Activated T-cell treated with anti-CD3 and anti-CD28 coated beads for 48 hours (primary cell): Measurements from ENCODE around the gene MARCHF7.
"Not testable (repeated sequence)": the region's sequence is repeated elsewhere in the genome, so short reads cannot be mapped to it uniquely, and the experiment has no call there.

Source experiments
- DNase-seq: peaks from one replicate; pipeline ENCODE4 v3.0.0-alpha.2; 2020; ENCODE audit warnings: low read depth

The MARCHF7 gene, protein sequence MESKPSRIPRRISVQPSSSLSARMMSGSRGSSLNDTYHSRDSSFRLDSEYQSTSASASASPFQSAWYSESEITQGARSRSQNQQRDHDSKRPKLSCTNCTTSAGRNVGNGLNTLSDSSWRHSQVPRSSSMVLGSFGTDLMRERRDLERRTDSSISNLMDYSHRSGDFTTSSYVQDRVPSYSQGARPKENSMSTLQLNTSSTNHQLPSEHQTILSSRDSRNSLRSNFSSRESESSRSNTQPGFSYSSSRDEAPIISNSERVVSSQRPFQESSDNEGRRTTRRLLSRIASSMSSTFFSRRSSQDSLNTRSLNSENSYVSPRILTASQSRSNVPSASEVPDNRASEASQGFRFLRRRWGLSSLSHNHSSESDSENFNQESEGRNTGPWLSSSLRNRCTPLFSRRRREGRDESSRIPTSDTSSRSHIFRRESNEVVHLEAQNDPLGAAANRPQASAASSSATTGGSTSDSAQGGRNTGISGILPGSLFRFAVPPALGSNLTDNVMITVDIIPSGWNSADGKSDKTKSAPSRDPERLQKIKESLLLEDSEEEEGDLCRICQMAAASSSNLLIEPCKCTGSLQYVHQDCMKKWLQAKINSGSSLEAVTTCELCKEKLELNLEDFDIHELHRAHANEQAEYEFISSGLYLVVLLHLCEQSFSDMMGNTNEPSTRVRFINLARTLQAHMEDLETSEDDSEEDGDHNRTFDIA

GRCh38 chr2:159712143-159712928 is at the start of gene MARCHF7:
Gene MARCHF7, plus strand, starts transcription at chr2:159712506. Its CDS starts 16,517 bp downstream, at chr2:159729023.
- DNase-seq, result peak; percentile 98

DNA sequence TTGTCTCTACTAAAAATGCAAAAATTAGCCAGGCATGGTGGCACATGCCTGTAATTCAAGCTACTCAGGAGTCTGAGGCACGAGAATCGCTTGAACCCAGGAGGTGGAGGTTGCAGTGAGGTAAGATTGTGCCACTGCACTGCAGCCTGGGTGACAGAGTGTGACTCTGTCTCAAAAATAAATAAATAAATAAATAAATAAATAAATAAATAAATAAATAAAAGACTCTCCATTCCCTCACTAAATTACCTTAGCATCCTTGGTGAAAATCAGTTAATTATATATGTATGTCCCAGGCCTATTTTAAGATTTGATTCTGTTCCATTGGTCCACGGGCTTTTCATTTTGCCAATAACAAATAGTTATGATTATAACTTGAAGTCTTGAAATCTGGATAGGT is 44.9 kb upstream of the MARCHF7 start:
- not testable (repeated sequence) for DNase-seq

- DNase-seq, result no peak
Measured at GRCh38 chr2:159671047-159671446, 41.3 kb upstream of the MARCHF7 start.

DNA sequence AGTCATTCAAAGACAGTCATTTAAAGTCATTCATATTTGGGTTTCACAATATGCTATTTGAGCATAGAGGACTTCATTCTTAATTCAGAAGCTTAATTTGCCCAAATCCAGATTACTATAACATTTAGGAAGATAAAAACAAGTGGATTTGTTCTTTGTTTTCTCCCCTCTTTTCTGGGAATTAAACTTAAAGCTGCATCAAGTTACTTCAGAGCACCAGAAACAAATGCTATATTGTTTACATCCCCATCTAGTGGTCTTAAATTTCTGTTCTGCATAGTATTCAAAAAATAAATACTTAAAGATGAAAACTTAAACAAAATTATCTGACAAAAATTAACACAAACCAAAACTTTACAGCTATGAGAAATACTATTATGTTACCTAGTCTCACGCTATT is 34.7 kb upstream of the MARCHF7 start:
- no peak for DNase-seq

DNA sequence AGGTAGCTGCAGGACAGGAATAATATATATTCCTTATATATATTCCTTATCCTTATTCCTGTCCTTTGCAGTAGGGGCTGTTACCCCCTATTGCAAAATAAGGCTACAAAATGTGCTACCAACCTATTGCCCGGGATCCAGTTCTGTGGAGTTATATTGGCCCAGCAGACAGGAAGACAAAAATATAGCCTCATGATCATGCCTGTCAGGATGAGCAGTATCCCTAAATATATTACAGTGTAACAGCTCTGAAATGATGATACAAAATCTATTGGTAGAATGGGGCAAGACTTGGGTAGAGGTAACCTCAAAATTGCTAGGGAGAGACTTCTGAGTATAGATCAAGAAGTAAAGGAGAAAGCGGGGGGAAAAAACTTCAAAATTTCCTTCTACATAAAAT is 31.6 kb upstream of the MARCHF7 start:
- no peak for DNase-seq

- DNase-seq, result no peak
Measured at GRCh38 chr2:159683817-159684216, 28.5 kb upstream of the MARCHF7 start.

GRCh38 chr2:159684796-159685195 is 27.5 kb upstream of the MARCHF7 start:
- DNase-seq, result no peak

GRCh38 chr2:159694500-159695040 is 17.7 kb upstream of the MARCHF7 start:
- DNase-seq, result no peak

DNA sequence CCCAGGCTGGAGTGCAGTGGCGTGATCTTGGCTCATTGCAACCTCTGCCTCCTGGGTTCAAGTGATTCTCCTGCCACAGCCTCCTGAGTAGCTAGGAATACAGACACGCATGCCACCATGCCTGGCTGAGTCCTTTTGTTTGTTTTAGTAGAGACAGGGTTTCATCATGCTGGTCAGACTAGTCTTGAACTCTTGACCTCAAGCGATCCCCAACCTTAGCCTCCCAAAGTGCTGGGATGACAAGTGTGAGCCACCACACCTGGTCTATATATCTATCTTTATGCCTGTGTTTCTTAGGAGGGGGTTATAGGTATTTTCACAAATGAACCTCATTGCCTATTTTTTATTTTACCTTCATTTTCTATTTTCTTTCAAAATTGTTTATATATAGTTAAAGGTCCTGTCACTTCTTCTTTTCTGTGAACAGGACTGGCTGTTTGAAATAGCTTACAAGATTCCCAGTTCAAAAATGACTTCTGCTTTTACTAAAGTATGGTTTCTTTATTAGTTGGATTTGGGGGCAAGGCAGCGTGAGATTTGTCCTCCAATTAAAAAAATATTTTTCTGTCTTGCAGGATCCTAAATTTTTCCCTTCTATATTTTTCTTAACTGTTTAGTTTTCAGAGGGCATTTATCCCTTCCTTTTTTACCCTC is 16.4 kb upstream of the MARCHF7 start:
- DNase-seq, result no peak

DNA sequence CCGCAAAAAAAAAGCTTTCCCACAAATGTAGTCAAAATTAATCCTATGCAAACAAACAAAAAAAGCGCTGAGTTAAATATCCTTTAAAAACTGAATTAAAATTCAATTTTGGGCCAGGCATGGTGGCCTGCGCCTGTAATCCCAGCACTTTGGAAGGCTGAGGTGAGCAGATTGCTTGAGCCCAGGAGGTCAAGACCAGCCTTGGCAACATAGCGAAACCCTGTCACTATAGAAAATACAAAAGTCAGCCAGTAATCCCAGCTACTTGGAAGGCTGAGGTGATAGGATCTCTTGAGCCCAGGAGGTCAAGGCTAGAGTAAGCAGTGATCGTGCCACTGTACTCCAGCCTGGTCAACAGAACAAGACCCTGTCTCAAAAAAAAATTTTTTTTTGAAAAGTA is 8.8 kb upstream of the MARCHF7 start:
- DNase-seq, result no peak

DNA sequence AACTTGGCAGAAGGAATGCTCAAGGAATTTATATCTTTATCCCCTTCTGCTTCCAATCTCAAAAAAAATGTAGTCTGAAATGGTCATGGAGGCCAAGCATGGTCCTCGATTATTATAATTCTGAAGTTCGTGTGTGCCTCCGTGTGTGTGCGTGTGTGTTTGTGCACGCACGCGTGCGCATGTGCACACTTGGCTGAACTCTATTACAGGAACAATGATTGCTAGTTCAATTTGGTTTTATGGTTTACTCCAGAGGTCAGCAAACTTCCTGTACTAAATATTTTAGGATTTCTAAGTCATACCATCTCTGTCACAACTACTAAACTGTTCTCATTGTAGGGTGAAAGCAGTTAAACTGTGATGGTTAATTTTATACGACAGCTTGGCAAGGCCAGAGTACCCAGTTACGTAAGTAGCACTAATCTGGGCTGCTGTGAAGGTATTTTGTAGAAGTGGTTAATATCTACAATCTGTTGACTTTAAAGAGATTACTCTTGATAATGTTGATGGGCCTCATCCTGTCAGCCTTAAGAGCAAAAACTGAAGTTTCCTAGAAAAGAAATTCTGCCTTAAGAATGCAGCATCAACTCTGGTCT is 5.8 kb upstream of the MARCHF7 start:
- DNase-seq, result no peak

DNA sequence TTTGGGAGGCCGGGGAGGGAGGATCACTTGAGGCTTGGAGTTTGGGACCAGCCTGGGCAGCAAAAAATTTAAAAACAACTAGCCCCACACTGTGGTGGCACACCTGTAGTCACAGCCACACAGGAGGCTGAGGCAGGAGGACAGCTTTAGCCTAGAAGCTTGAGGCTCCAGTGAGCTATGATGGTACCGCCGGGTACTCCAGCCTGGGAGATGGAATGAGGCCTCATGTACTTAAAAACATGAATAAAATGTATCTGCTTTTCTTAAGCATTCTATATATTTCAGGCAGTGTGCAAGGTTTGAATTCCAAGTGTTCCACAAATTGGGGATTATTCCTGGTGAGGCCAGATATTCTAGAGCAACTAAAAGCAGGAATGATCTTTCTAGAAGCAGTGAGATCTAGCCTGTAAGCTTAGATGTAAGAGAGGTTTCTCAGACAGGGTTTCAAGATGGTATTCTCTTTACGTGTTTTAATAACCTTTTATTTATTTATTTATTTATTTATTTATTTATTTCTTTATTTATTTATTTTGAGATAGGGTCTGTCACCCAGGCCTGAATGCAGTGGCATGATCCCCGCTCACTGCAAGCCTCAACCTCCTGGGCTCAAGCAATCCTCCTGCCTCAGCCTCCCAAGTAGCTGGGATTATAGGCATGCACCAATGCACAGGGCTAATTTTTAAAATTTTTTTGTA is 4.1 kb upstream of the MARCHF7 start:
- DNase-seq, result no peak

DNA sequence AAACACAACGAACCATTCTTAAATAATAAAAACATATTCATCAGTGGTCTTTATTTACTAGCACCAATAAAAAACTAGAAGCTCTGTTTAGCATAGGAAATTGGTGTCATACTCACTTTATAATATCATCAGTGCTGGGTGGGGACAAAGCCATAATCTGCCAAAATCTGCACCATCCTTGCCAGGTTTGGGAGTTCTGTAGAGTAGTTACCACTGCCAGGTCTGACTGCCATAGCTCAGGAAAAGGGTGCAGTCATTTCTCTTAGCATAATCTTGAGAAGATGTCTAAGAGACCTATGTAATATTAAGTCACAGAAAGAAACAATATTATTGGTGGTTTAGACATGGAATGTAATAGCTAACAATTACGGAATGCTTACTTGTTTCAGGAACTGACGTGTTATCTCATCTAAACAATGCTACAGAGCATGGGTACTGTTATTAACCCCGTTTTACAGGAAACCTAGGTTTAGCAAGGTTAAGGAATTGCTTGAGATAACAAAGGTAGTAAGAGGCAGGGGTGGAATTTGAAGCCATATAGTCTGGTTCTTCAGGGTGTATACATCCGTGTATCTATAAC is 1.6 kb upstream of the MARCHF7 start:
- DNase-seq, result no peak

- DNase-seq, result no peak
Measured at GRCh38 chr2:159711562-159712142, 654 bp upstream of the MARCHF7 start.

- no peak for DNase-seq
Measured at GRCh38 chr2:159712929-159713420, 669 bp downstream of the MARCHF7 start.

- DNase-seq, result no peak
Measured at GRCh38 chr2:159713631-159714246, 1.4 kb downstream of the MARCHF7 start.

- no peak for DNase-seq
Measured at GRCh38 chr2:159714247-159714930, 2.1 kb downstream of the MARCHF7 start.

- DNase-seq, result no peak
Measured at GRCh38 chr2:159715451-159715850, 3.1 kb downstream of the MARCHF7 start.

DNA sequence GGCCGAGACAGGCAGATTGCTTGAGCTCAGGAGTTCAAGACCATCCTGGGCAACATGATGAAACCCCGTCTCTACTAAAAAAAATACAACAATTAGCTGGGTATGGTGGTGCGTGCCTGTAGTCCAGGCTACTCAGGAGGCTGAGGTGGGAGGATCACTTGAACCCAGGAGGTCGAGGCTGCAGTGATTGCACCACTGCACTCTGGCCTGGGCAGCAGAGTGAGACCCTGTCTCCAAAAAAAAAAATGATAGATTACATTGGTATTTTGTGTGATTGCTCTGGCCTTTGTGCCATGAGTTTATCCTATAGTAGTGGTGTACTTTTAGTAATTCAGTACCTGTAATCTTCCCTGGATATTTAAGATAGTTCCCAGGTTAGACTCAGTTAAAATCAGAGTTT is 4.1 kb downstream of the MARCHF7 start:
- not testable (repeated sequence) for DNase-seq
